ENCODE results near the gene PEX10.

DNA sequence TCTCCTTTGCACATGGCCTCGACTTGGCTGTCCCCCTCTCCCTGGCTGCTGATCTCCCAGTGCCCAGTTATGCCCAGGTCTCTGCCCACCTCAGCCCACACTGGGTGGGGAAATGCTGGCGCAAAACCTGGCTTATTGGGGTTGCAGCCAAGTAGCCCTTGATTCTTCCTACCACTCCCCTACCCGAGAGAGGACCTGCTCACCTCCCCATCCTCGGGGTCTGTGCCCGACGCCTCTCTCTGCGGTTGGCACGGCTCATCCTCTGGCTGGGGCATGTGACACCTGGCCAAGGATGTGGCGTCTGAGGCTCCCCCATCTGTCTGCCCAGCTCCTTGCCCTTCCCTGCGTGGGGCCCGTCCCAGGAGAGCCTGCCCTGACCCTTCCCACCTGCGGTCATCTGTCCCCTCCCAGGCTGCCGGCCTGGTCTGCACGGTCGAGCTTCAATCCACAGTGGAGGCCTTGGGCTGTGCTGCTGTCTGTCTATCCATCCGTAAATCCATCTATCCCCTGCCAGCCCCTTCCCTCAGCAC, 6.5 kb upstream of the PEX10 start:
- TF ChIP-seq POLR2AphosphoS5 (IDR thresholded peaks at IDR 0.05; ENCODE audit: low read depth, low read length) (no peak), POLR2A (IDR thresholded peaks at IDR 0.05; ENCODE audit: low read depth, low read length) (no peak), TAF1 (IDR thresholded peaks at IDR 0.05; ENCODE audit: low read depth, low read length) (no peak), PAX5 (IDR thresholded peaks at IDR 0.05; ENCODE audit: insufficient read depth, low read length, severe bottlenecking) (no peak)
